HepG2 (cell line): ENCODE results near the gene FKBP5. TPM values are rescaled to one million over a fixed set of nuclear protein-coding genes. Genes with fewer than 3 reads are reported as not detected.

Source experiments
- BCL3 ChIP-seq: sonication (generic); formaldehyde crosslinking; IDR thresholded peaks from 2 replicates; pipeline ENCODE4 v1.5.1; 2020; ENCODE audit warnings: mild to moderate bottlenecking, missing genetic modification reagents, moderate library complexity
- ELF1 ChIP-seq: sonication (generic); formaldehyde crosslinking; IDR thresholded peaks from 2 replicates; pipeline ENCODE4 v1.4.0; 2020; ENCODE audit warnings: missing genetic modification reagents
- ERF ChIP-seq: IDR thresholded peaks from 2 replicates; pipeline ENCODE4 v1.6.1; 2018; ENCODE audit warnings: missing biosample characterization, missing genetic modification reagents
- ETV5 ChIP-seq: IDR thresholded peaks from 2 replicates; pipeline ENCODE4 v1.6.1; 2018; ENCODE audit warnings: missing biosample characterization, missing genetic modification reagents, inconsistent platforms, borderline replicate concordance
- FLYWCH1 ChIP-seq: sonication (generic); formaldehyde crosslinking; IDR thresholded peaks from 2 replicates; pipeline ENCODE4 v1.8.1; 2023; ENCODE audit warnings: mild to moderate bottlenecking, missing genetic modification reagents
- FOXO4 ChIP-seq: sonication (generic); formaldehyde crosslinking; conservative IDR thresholded peaks from 2 replicates; pipeline ENCODE4 v1.8.1; 2023; ENCODE audit warnings: missing genetic modification reagents
- GATAD2A ChIP-seq: IDR thresholded peaks from 2 replicates; pipeline ENCODE4 v1.6.1; 2016
- KDM2A ChIP-seq: sonication (generic); formaldehyde crosslinking; IDR thresholded peaks from 2 replicates; pipeline ENCODE4 v1.4.0; 2020; ENCODE audit warnings: low read depth, missing genetic modification reagents, borderline replicate concordance
- KLF13 ChIP-seq: sonication (generic); formaldehyde crosslinking; IDR thresholded peaks from 2 replicates; pipeline ENCODE4 v1.4.0; 2020; ENCODE audit warnings: mild to moderate bottlenecking, missing genetic modification reagents
- KLF6 ChIP-seq: IDR thresholded peaks from 2 replicates; pipeline ENCODE4 v1.8.0; 2016; ENCODE audit warnings: missing biosample characterization, missing genetic modification reagents
- NCOA2 ChIP-seq: sonication (generic); formaldehyde crosslinking; IDR thresholded peaks from 2 replicates; pipeline ENCODE4 v1.8.0; 2022; ENCODE audit warnings: inconsistent platforms
- SOX5 ChIP-seq: IDR thresholded peaks from 2 replicates; pipeline ENCODE4 v1.6.1; 2016; ENCODE audit warnings: borderline replicate concordance
- STAG1 ChIP-seq: sonication (generic); formaldehyde crosslinking; IDR thresholded peaks from 2 replicates; pipeline ENCODE4 v1.4.0; 2020; ENCODE audit warnings: missing genetic modification reagents
- ZBTB33 ChIP-seq: sonication (generic); formaldehyde crosslinking; IDR thresholded peaks from 2 replicates; pipeline ENCODE4 v1.4.0; 2020; ENCODE audit warnings: missing genetic modification reagents
- ZNF180 ChIP-seq: sonication (generic); formaldehyde crosslinking; IDR thresholded peaks from 2 replicates; pipeline ENCODE4 v1.4.0; 2020; ENCODE audit warnings: low read depth, missing genetic modification reagents, borderline replicate concordance
- ZNF274 ChIP-seq: sonication (generic); formaldehyde crosslinking; IDR thresholded peaks from 2 replicates; pipeline ENCODE4 v1.5.1; 2020; ENCODE audit warnings: mild to moderate bottlenecking, missing genetic modification reagents
- ZNF547 ChIP-seq: sonication (generic); formaldehyde crosslinking; IDR thresholded peaks from 2 replicates; pipeline ENCODE4 v1.5.1; 2020; ENCODE audit warnings: mild to moderate bottlenecking, missing genetic modification reagents
- ZNF619 ChIP-seq: sonication (generic); formaldehyde crosslinking; IDR thresholded peaks from 2 replicates; pipeline ENCODE4 v1.4.0; 2020; ENCODE audit warnings: mild to moderate bottlenecking, missing genetic modification reagents
- ZNF639 ChIP-seq: conservative IDR thresholded peaks from 2 replicates; pipeline ENCODE4 v1.6.1; 2018; ENCODE audit warnings: missing genetic modification reagents
- ZNF704 ChIP-seq: sonication (generic); formaldehyde crosslinking; IDR thresholded peaks from 2 replicates; pipeline ENCODE4 v1.8.1; 2023; ENCODE audit warnings: mild to moderate bottlenecking, inconsistent platforms, moderate library complexity, missing genetic modification reagents, borderline replicate concordance
- ZNF724P ChIP-seq: sonication (generic); formaldehyde crosslinking; IDR thresholded peaks from 2 replicates; pipeline ENCODE4 v1.8.0; 2022; ENCODE audit warnings: missing genetic modification reagents, borderline replicate concordance
- ZSCAN9 ChIP-seq: IDR thresholded peaks from 2 replicates; pipeline ENCODE4 v1.6.1; 2016; ENCODE audit warnings: borderline replicate concordance
- polyA plus RNA-seq, 8 experiments: library from polyadenylated mRNA; depleted of rRNA in 3 of 8; stranded (reverse) in 7 of 8; unstranded in 1 of 8; fragments of >200 nt; fragmentation: Illumina TruSeq in 4 of 8; extraction: Trizol in 4 of 8; gene quantifications; 2 replicates each; pipeline versions ENCODE4 v1.2.1 to v1.2.3, GENCODE V29; 2011 to 2016; ENCODE audit warnings: low read depth in 4 of 8, missing spikeins in 1 of 8, mixed read lengths in 1 of 8; ENCODE audit not compliant: insufficient read depth in 1 of 8
- total RNA-seq, 5 experiments: library from RNA; depleted of rRNA; stranded (reverse); fragments of >200 nt; fragmentation: Illumina TruSeq; extraction: Trizol; gene quantifications; 2 replicates each; pipeline ENCODE4 v1.2.3, GENCODE V29; 2016; ENCODE audit warnings: low read depth in 1 of 5

Gene FKBP5
- total and polyA plus RNA-seq, 2 of the 13 experiments (the other 11 are each of a cell fraction or from before 2014, with no cell fraction given): 8.0 to 17.4 TPM

GRCh38 chr6:35736253-35736894 is 47.7 kb upstream of the FKBP5 start (continued):
- TF ChIP-seq BCL3: 0 out of 2 replicates have a peak, but pooled peaks have one; percentile 12
- TF ChIP-seq ZNF274 (CRISPR knock-in tag): no peak
- no peak for TF ChIP-seq FLYWCH1 (CRISPR knock-in tag)
- no peak for TF ChIP-seq KLF13 (CRISPR knock-in tag)
- TF ChIP-seq ZNF704: 0 out of 2 replicates have a peak, but pooled peaks have one; percentile 46
- 0 out of 2 replicates have a peak, but pooled peaks have one; percentile 13 for TF ChIP-seq SOX5 (CRISPR knock-in tag)
- peak; percentile 45; the same call in 1 of the 2 replicates for TF ChIP-seq GATAD2A (CRISPR knock-in tag)
- peak; percentile 62; the same call in 1 of the 2 replicates for TF ChIP-seq ERF (CRISPR knock-in tag)
- TF ChIP-seq ZNF180 (CRISPR knock-in tag): no peak
- peak; percentile 62 for TF ChIP-seq ZBTB33
- 0 out of 2 replicates have a peak, but pooled peaks have one; percentile 36 for TF ChIP-seq FOXO4
- TF ChIP-seq ETV5 (CRISPR knock-in tag): peak; percentile 51; the same call in 1 of the 2 replicates
- peak; percentile 70; the same call in 1 of the 2 replicates for TF ChIP-seq ZSCAN9
- 0 out of 2 replicates have a peak, but pooled peaks have one; percentile 23 for TF ChIP-seq KLF6 (CRISPR knock-in tag)
- TF ChIP-seq STAG1 (CRISPR knock-in tag): peak; percentile 93
- TF ChIP-seq ZNF619 (CRISPR knock-in tag): peak; percentile 77; the same call in 1 of the 2 replicates
- TF ChIP-seq KDM2A (CRISPR knock-in tag): peak; percentile 52; the same call in 1 of the 2 replicates
- TF ChIP-seq ELF1 (CRISPR knock-in tag): peak; percentile 42; the same call in 1 of the 2 replicates
- TF ChIP-seq ZNF724P (CRISPR knock-in tag): no peak
- TF ChIP-seq NCOA2 (CRISPR knock-in tag): 0 out of 2 replicates have a peak, but pooled peaks have one; percentile 22
- peak; percentile 47; the same call in 1 of the 2 replicates for TF ChIP-seq ZNF547 (CRISPR knock-in tag)
- TF ChIP-seq ZNF639 (CRISPR knock-in tag): 0 out of 2 replicates have a peak, but pooled peaks have one; percentile 40
